Colonic mucosa (tissue), 4 donors: ENCODE measurements around the gene PYGO1. TPM values are rescaled to one million over a fixed set of nuclear protein-coding genes. Genes with fewer than 3 reads are reported as not detected.
"Not testable (repeated sequence)": the region's sequence is repeated elsewhere in the genome, so short reads cannot be mapped to it uniquely, and the experiment has no call there.

Experiments used
- DNase-seq: peaks from one replicate; pipeline ENCODE4 v3.0.0-alpha.2; 2020
- H3K27ac ChIP-seq: fragments of 200-600 bp; one replicate; pipeline ENCODE4 v1.8.0; 2021
- H3K27me3 ChIP-seq: fragments of 200-600 bp; one replicate; pipeline ENCODE4 v1.8.0; 2021
- H3K36me3 ChIP-seq: fragments of 200-600 bp; one replicate; pipeline ENCODE4 v1.8.0; 2021
- H3K4me1 ChIP-seq: fragments of 200-600 bp; one replicate; pipeline ENCODE4 v1.8.0; 2021; ENCODE audit warnings: mild to moderate bottlenecking
- H3K4me3 ChIP-seq: fragments of 200-600 bp; one replicate; pipeline ENCODE4 v1.8.0; 2021
- H3K9ac ChIP-seq, 2 donors: one replicate each; pipeline ENCODE4 v1.7.0; 2013; ENCODE audit warnings: control low read depth in 2 of 2, low read depth in 2 of 2, low read length in 2 of 2
- H3K9me3 ChIP-seq: fragments of 200-600 bp; one replicate; pipeline ENCODE4 v1.8.0; 2021
- CTCF ChIP-seq: fragments of 200-600 bp; IDR thresholded peaks from one replicate; pipeline ENCODE4 v1.8.0; 2022; ENCODE audit warnings: antibody characterized with exemption, mild to moderate bottlenecking
- intact Hi-C: fragments of 100-400 bp; cut with DNase I; formaldehyde crosslinking; loops from one replicate; pipeline ENCODE4 v1.14.1; 2022
- total RNA-seq, 2 donors: library from RNA; stranded (reverse); fragmentation: NEBNext Ultra II Directional in 1 of 2; extraction: Animal tissue kit (Norgen Biotek cat#: 25700) in 1 of 2; gene quantifications; one replicate each; pipeline ENCODE4 v1.2.1, GENCODE V29; 2021
- donor health status: healthy.
- donor health status: DM: no; HTN: no; CAD: no.
- donor health status: DM: no; HTN: no; CAD: no.

The PYGO1 gene
- total RNA-seq, 2 donors from 2014 or later = 0.30 to 2.3 TPM

- H3K4me3 ChIP-seq = no peak overlapping the region
- H3K27me3 ChIP-seq = no peaks in the 10 kb centered on the region
- no peaks in the 10 kb centered on the region for H3K36me3 ChIP-seq
- TF ChIP-seq CTCF = no peak
- H3K9me3 ChIP-seq = no peaks in the 10 kb centered on the region
- no peak overlapping the region for H3K9ac ChIP-seq
- no peak overlapping the region for H3K27ac ChIP-seq
- no peaks in the 10 kb centered on the region for H3K4me1 ChIP-seq
- intact Hi-C loops = no loop called here
- no peak for DNase-seq
Measured at GRCh38 chr15:55496716-55497115, 91.4 kb downstream of the PYGO1 start.

GRCh38 chr15:55494931-55495330, 93.2 kb downstream of the PYGO1 start:
- Histone ChIP-seq H3K9ac (no peak overlapping the region), H3K27ac (no peak overlapping the region), H3K4me3 (no peak overlapping the region), H3K9me3 (no peaks in the 10 kb centered on the region), H3K36me3 (no peaks in the 10 kb centered on the region), H3K27me3 (no peaks in the 10 kb centered on the region), H3K4me1 (no peaks in the 10 kb centered on the region)
- intact Hi-C loops = no loop called here
- DNase-seq = no peak
- TF ChIP-seq CTCF = no peak

- H3K27ac ChIP-seq, H3K27me3 ChIP-seq, H3K4me3 ChIP-seq, intact Hi-C loops, H3K9ac ChIP-seq, H3K36me3 ChIP-seq, H3K4me1 ChIP-seq, H3K9me3 ChIP-seq, DNase-seq: not testable (repeated sequence)
Measured at GRCh38 chr15:55488952-55489600, 99.1 kb downstream of the PYGO1 start.

Other genes starting within 250 kb of the PYGO1 start
- 10 to 100 TPM; 57.9 to 71.7 TPM for gene CCPG1, start 180.0 kb downstream of the PYGO1 start, total RNA-seq
- 10 to 100 TPM in 1 of 2 donors, 1 to 10 TPM in 1; 5.8 to 11.4 TPM for gene PIERCE2, start 179.8 kb downstream of the PYGO1 start, total RNA-seq
- under 1 TPM; 0.24 to 0.42 TPM for gene DNAAF4, start 80.1 kb downstream of the PYGO1 start, total RNA-seq
- gene PRTG, start 154.8 kb upstream of the PYGO1 start, total RNA-seq = 1 to 10 TPM in 1 of 2 donors, under 1 TPM in 1; 0.32 to 1.2 TPM